IMR-90 (cell line): ENCODE measurements around the gene MTUS2. TPM values are rescaled to one million over a fixed set of nuclear protein-coding genes. Genes with fewer than 3 reads are reported as not detected.

Source experiments
- ATAC-seq: fragments of 200-7000 bp; cut with Tn5 transposase; 2 replicates; pipeline ENCODE4 v1.9.1; 2020; ENCODE audit warnings: low read depth, mild to moderate bottlenecking, moderate library complexity
- BruUV-seq: library from RNA; stranded (reverse); fragments of 400-500 nt; replicated peaks from 2 replicates; lab custom pipeline; 2021; lab: Mats Ljungman, UMichigan
- CTCF ChIA-PET: fragments of 300-600 bp; formaldehyde crosslinking; extraction: SDS; loops from one replicate; lab custom pipeline; 2021; ENCODE audit warnings: antibody characterized with exemption; lab: Yijun Ruan, JAX
- POLR2A ChIA-PET: fragments of 300-600 bp; sonication (Branson Sonifier 250); formaldehyde crosslinking; loops from one replicate; lab custom pipeline; 2022; ENCODE audit warnings: antibody characterized with exemption; ENCODE audit not compliant: unreplicated experiment; lab: Charles Lee
- DNase-seq: peaks from one replicate; pipeline ENCODE4 v3.0.0; 2013
- H2AFZ ChIP-seq: replicated peaks from 2 replicates; pipeline ENCODE3; 2013; ENCODE audit warnings: low read length, mild to moderate bottlenecking; ENCODE audit not compliant: poor library complexity
- H2AK5ac ChIP-seq: 2 replicates; pipeline ENCODE4 v1.6.1; 2013; ENCODE audit warnings: low read depth, low read length, inconsistent platforms
- H2AK9ac ChIP-seq: replicated peaks from 2 replicates; pipeline ENCODE3; 2013; ENCODE audit warnings: mild to moderate bottlenecking, low read depth, low read length, moderate library complexity; ENCODE audit not compliant: poor library complexity
- H2BK120ac ChIP-seq: 2 replicates; pipeline ENCODE4 v1.6.1; 2013; ENCODE audit warnings: low read depth, low read length, inconsistent platforms
- H2BK15ac ChIP-seq: 3 replicates; pipeline ENCODE4 v1.6.1; 2013; ENCODE audit warnings: low read depth, low read length, inconsistent platforms
- H2BK20ac ChIP-seq: 2 replicates; pipeline ENCODE4 v1.6.1; 2013; ENCODE audit warnings: low read depth, mild to moderate bottlenecking, inconsistent platforms, low read length, moderate library complexity
- H2BK5ac ChIP-seq: 2 replicates; pipeline ENCODE4 v1.6.1; 2013; ENCODE audit warnings: mild to moderate bottlenecking, low read depth, low read length, inconsistent platforms; ENCODE audit not compliant: poor library complexity, severe bottlenecking
- H3K14ac ChIP-seq: replicated peaks from 2 replicates; pipeline ENCODE4 v1.6.1; 2013; ENCODE audit warnings: low read depth, low read length, inconsistent platforms
- H3K18ac ChIP-seq: 2 replicates; pipeline ENCODE4 v1.6.1; 2013; ENCODE audit warnings: low read depth, low read length, control low read depth
- H3K23ac ChIP-seq: 2 replicates; pipeline ENCODE4 v1.6.1; 2013; ENCODE audit warnings: low read depth, low read length, inconsistent platforms
- H3K27ac ChIP-seq: 2 replicates; pipeline ENCODE4 v1.5.1; 2013; ENCODE audit warnings: mild to moderate bottlenecking, control low read depth, low read length; ENCODE audit not compliant: insufficient read depth
- H3K27me3 ChIP-seq: 2 replicates; pipeline ENCODE4 v1.6.1; 2013; ENCODE audit warnings: low read length; ENCODE audit not compliant: control insufficient read depth, insufficient read depth
- H3K36me3 ChIP-seq: 2 replicates; pipeline ENCODE4 v1.6.1; 2013; ENCODE audit warnings: low read length, mixed read lengths; ENCODE audit not compliant: control insufficient read depth, insufficient read depth
- H3K4ac ChIP-seq: 2 replicates; pipeline ENCODE4 v1.6.1; 2013; ENCODE audit warnings: low read depth, low read length, inconsistent platforms
- H3K4me1 ChIP-seq: 2 replicates; pipeline ENCODE4 v1.6.1; 2013; ENCODE audit warnings: low read length, mixed read lengths; ENCODE audit not compliant: control insufficient read depth, insufficient read depth
- H3K4me2 ChIP-seq: 2 replicates; pipeline ENCODE4 v1.6.1; 2013; ENCODE audit warnings: low read depth, mild to moderate bottlenecking, control low read depth, low read length, moderate library complexity
- H3K4me3 ChIP-seq: 2 replicates; pipeline ENCODE4 v1.5.1; 2013; ENCODE audit warnings: low read depth, mild to moderate bottlenecking, control low read depth, low read length, moderate library complexity; ENCODE audit not compliant: insufficient read depth
- H3K56ac ChIP-seq: 2 replicates; pipeline ENCODE4 v1.6.1; 2013; ENCODE audit warnings: low read length, inconsistent platforms; ENCODE audit not compliant: insufficient read depth; ENCODE audit errors: extremely low read depth
- H3K79me1 ChIP-seq, 2 experiments: 2 replicates each; pipeline ENCODE4 v1.6.1; 2013; ENCODE audit warnings: low read length in 2 of 2, inconsistent platforms in 1 of 2, low read depth in 1 of 2
- H3K9ac ChIP-seq: 2 replicates; pipeline ENCODE4 v1.6.1; 2013; ENCODE audit warnings: low read depth, low read length, control low read depth
- H3K9me1 ChIP-seq: 2 replicates; pipeline ENCODE4 v1.6.1; 2013; ENCODE audit warnings: low read length, inconsistent platforms; ENCODE audit not compliant: insufficient read depth
- H3K9me3 ChIP-seq: 2 replicates; pipeline ENCODE4 v1.6.1; 2013; ENCODE audit warnings: low read length; ENCODE audit not compliant: control insufficient read depth, insufficient read depth
- H4K20me1 ChIP-seq: 2 replicates; pipeline ENCODE4 v1.6.1; 2013; ENCODE audit warnings: low read length, inconsistent platforms; ENCODE audit not compliant: insufficient read depth
- H4K5ac ChIP-seq: 2 replicates; pipeline ENCODE4 v1.6.1; 2013; ENCODE audit warnings: mild to moderate bottlenecking, low read depth, low read length, control low read depth
- H4K8ac ChIP-seq, 2 experiments: 2 replicates each; pipeline ENCODE4 v1.6.1; 2013; ENCODE audit warnings: low read depth in 2 of 2, low read length in 2 of 2, control low read depth in 1 of 2, inconsistent platforms in 1 of 2
- H4K91ac ChIP-seq: 2 replicates; pipeline ENCODE4 v1.6.1; 2013; ENCODE audit warnings: low read depth, low read length, inconsistent platforms; ENCODE audit not compliant: insufficient read depth
- BHLHE40 ChIP-seq: fragments of 150-350 bp; IDR thresholded peaks from 2 replicates; pipeline ENCODE4 v1.6.1; 2016; ENCODE audit warnings: mild to moderate bottlenecking, low read depth, low read length
- CEBPB ChIP-seq: IDR thresholded peaks from 2 replicates; pipeline ENCODE4 v1.6.1; 2012; ENCODE audit warnings: low read depth, low read length, improper control_type of control experiment
- CHD1 ChIP-seq: IDR thresholded peaks from 2 replicates; pipeline ENCODE4 v1.6.1; 2012; ENCODE audit warnings: low read depth, low read length, improper control_type of control experiment
- CTCF ChIP-seq: conservative IDR thresholded peaks from 2 replicates; pipeline ENCODE4 v1.5.1; 2012; ENCODE audit warnings: mild to moderate bottlenecking, low read depth, low read length, improper control_type of control experiment
- ELK1 ChIP-seq: fragments of 150-350 bp; IDR thresholded peaks from 2 replicates; pipeline ENCODE4 v1.6.1; 2016; ENCODE audit warnings: low read depth, mild to moderate bottlenecking, low read length, moderate library complexity, borderline replicate concordance
- FOS ChIP-seq: fragments of 150-350 bp; IDR thresholded peaks from 2 replicates; pipeline ENCODE4 v1.6.1; 2016; ENCODE audit warnings: low read depth, low read length
- MAFK ChIP-seq: IDR thresholded peaks from 2 replicates; pipeline ENCODE4 v1.6.1; 2012; ENCODE audit warnings: low read depth, low read length, improper control_type of control experiment
- MXI1 ChIP-seq: IDR thresholded peaks from 2 replicates; pipeline ENCODE4 v1.6.1; 2012; ENCODE audit warnings: low read depth, mild to moderate bottlenecking, low read length, moderate library complexity, borderline replicate concordance
- POLR2A ChIP-seq: IDR thresholded peaks from 2 replicates; pipeline ENCODE4 v1.6.1; 2012; ENCODE audit warnings: mild to moderate bottlenecking, low read depth, low read length
- RAD21 ChIP-seq: IDR thresholded peaks from 2 replicates; pipeline ENCODE4 v1.6.1; 2012; ENCODE audit warnings: low read length, improper control_type of control experiment
- RCOR1 ChIP-seq: IDR thresholded peaks from 2 replicates; pipeline ENCODE4 v1.6.1; 2012; ENCODE audit warnings: mild to moderate bottlenecking, low read length, improper control_type of control experiment; ENCODE audit not compliant: insufficient replicate concordance
- RFX5 ChIP-seq: IDR thresholded peaks from 2 replicates; pipeline ENCODE4 v1.8.0; 2012; ENCODE audit warnings: low read depth, mild to moderate bottlenecking, low read length, moderate library complexity
- USF2 ChIP-seq: fragments of 150-350 bp; IDR thresholded peaks from 2 replicates; pipeline ENCODE4 v1.6.1; 2017; ENCODE audit warnings: mild to moderate bottlenecking, antibody characterized with exemption, low read length, low read depth
- WGBS, 2 experiments: methylation state at CpG; one replicate each; pipeline versions ENCODE4 v1.1.5 to v1.1.7; 2013; ENCODE audit warnings: missing lambda C conversion rate in 2 of 2; ENCODE audit not compliant: insufficient read length in 1 of 2; ENCODE audit errors: extremely low coverage in 2 of 2; 5-methylcytosine and 5-hydroxymethylcytosine counted together
- dilution Hi-C: fragments of 300-500 bp; cut with HindIII; formaldehyde crosslinking; loops from one replicate; pipeline ENCODE4 v1.14.3; 2018; ENCODE audit warnings: low sequenced_read_pairs; ENCODE audit not compliant: unreplicated experiment
- in situ Hi-C: fragments of 300-500 bp; cut with MboI; formaldehyde crosslinking; loops from 3 replicates; pipeline ENCODE4 v1.14.3; 2019; ENCODE audit warnings: low sequenced_read_pairs, inconsistent platforms, mixed read lengths
- intact Hi-C: fragments of 100-400 bp; cut with micrococcal nuclease; formaldehyde crosslinking; loops from 2 replicates; pipeline ENCODE4 v1.10.0; 2022
- polyA plus RNA-seq, 3 experiments: library from polyadenylated mRNA; depleted of rRNA; stranded (reverse); fragments of >200 nt; gene quantifications; 2 replicates each; pipeline ENCODE4 v1.2.3, GENCODE V29; 2012; ENCODE audit warnings: low replicate concordance in 1 of 3
- total RNA-seq: library from RNA; depleted of rRNA; stranded (reverse); fragments of >200 nt; gene quantifications from 2 replicates; pipeline ENCODE4 v1.2.3, GENCODE V29; 2012

The MTUS2 gene
- total and polyA plus RNA-seq, 2 of the 4 experiments (the other 2 are of a cell fraction): under 0.01 to 0.02 TPM

GRCh38 chr13:29482504-29482903 lies 662.4 kb downstream of the MTUS2 start:
- no peak overlapping the region for H3K56ac ChIP-seq
- no peak overlapping the region for H4K5ac ChIP-seq
- H3K36me3 ChIP-seq: no peaks in the 10 kb centered on the region
- H3K4me3 ChIP-seq: no peak overlapping the region
- in situ Hi-C loops (no loop called here), intact Hi-C loops (no loop called here), dilution Hi-C loops (no loop called here)
- POLR2A ChIA-PET: no interaction called here
- no peak for DNase-seq
- CTCF ChIA-PET: no interaction called here
- no peak overlapping the region for H2BK120ac ChIP-seq
- H2BK20ac ChIP-seq: no peak overlapping the region
- H4K91ac ChIP-seq: no peak overlapping the region
- H3K18ac ChIP-seq: no peak overlapping the region
- no peaks in the 10 kb centered on the region for H4K20me1 ChIP-seq
- H3K9me3 ChIP-seq: no peaks in the 10 kb centered on the region
- no peak for ATAC-seq
- no peak overlapping the region for H2AK5ac ChIP-seq
- H3K9me1 ChIP-seq: no peaks in the 10 kb centered on the region
- H3K9ac ChIP-seq: no peak overlapping the region
- no CpG with 5 or more reads among the region's 4 CpGs for WGBS, 2 experiments
- no peak overlapping the region for H3K4ac ChIP-seq
- H3K27me3 ChIP-seq: peaks cover 63% of the 10 kb centered on the region
- H3K14ac ChIP-seq: no peak overlapping the region
- no peak overlapping the region for H2BK15ac ChIP-seq
- no peak overlapping the region for H4K8ac ChIP-seq
- no peak overlapping the region for H2AK9ac ChIP-seq
- H3K4me1 ChIP-seq: no peaks in the 10 kb centered on the region
- no TSS peak for BruUV-seq
- H3K27ac ChIP-seq: no peak overlapping the region
- TF ChIP-seq USF2 (no peak), POLR2A (no peak), BHLHE40 (no peak), ELK1 (no peak), MXI1 (no peak), RAD21 (no peak), RFX5 (no peak), CTCF (no peak), CHD1 (no peak), RCOR1 (no peak), MAFK (no peak), CEBPB (no peak), FOS (no peak)
- no peak overlapping the region for H3K23ac ChIP-seq
- no peak overlapping the region for H3K4me2 ChIP-seq
- no peaks in the 10 kb centered on the region for H3K79me1 ChIP-seq
- no peak overlapping the region for H2AFZ ChIP-seq
- no peak overlapping the region for H2BK5ac ChIP-seq
